ENCODE data around the gene OLFM3.

Gene OLFM3

DNA sequence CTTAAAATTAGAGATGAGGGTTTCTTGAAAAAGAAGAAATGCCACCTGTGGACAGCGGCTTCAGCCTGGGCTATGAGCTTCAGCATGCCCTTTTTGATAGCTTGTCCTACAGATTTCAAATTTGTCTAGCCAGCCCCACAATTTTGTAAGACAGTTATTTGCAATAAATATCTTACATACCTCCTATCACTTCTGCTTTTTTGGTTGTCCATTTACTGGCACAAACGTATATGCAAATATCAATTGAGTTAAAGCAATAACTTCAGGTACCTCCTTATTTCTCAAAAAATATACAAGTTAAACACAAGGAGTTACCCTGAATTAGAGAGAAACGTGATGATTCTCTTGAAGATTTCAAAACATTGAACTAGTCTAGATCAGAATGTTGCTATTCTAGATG lies 53.5 kb downstream of the OLFM3 start:
- DNase-seq: no peak

DNA sequence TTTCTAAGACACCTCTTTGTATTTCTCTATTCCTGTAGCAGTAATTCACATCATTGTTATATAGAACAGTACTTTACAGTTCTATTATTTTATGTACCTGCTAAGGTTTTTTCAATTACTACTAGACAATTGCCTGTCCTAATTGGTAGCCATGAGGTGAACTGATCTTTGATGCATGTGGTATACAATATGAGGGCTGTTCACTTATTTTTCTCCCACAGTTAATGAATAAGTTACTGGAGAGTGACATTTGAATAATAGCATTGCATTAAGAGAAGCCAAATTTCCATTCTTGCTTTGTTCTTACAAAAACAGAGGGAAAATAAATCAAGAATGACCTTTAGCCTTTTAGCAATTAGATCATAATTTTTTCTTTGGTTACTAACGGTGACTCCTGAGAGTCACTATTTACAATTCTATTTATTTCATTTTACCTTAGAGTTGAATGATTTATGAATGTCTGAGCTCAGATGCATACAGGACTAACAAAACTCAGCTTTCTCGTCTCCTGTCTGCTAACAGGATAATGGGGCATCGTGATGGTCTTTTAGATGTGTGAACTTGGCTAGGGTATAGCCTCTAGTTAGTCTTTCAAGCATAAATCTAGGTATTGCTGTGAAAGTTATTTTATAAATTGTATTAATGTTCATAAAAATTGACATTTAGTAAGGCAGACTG lies 54.1 kb downstream of the OLFM3 start:
- DNase-seq: no peak

DNA sequence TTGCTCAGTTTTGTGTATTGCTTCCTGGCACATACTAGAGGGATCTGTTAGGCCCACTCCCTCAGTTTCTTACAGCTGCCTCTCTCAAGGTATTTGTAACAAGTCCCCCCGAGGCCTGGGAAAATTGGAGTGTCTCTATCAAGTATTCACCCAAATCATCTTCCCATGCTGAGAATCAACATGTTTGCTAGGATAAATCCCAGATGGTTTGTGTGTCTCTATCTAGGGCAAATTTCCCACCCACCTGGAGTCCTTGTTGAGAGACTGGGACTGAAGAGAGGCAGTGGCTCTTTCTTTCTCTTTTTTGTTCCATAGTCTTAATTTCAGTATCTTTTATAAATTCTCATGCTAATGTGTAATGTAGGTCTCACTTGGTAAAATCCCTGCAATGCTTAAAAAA lies 58.0 kb downstream of the OLFM3 start:
- no peak for DNase-seq

DNA sequence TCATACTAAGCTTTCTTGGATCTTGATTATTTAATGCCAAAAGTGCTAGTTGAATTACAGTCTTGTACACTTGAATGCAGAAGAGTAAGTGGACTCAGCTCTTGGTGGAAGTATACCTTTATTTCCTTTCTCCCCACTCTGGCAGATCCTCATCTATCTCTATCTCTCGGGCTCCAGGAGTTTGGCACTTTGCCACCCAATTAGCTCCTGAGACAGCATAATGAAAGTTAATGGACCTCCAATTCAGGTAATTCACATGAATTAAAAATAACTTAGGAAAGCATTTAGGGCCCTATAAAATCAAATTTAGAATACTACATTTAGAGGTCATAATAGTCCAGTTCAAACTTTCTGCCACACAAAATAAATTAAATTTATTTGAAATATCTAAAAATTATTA lies 67.4 kb downstream of the OLFM3 start:
- DNase-seq: no peak

DNA sequence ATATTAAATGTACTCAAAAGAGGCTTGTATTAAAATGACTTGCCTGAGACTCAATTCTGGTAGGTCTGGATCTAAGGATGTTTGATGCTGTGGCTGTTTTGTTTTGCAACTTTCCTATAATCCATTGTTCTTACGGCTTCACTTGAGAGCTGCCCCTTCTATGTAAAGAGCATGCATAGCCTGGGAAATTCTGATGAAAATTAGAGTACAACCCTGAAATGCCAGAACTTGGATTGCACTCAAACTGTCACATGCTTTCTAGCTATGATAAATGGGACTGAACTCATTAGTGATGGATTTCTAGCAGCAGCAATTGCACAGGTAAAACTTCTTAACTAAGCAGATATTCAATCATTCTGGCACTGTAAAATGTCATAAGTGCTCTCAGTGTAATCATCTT lies 67.9 kb downstream of the OLFM3 start:
- DNase-seq: no peak

DNA sequence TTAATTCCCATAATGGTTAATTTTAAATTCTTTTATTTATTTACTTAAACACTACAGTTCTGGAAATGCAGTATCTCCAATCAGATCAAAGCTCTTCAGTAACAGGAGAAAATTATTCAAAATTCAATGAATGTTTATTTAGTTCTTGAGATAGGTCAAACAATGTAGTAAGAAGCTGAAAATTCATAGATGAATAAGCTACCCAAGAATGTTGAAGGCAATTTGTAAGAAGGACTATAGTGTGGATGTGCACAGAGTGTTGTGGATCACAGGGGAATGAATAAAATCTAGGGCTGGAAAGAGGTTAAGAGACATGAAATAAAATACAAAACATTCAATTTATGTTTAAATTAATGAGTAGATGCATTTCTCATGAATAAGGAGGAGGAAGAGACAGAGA lies 72.0 kb downstream of the OLFM3 start:
- DNase-seq: no peak

DNA sequence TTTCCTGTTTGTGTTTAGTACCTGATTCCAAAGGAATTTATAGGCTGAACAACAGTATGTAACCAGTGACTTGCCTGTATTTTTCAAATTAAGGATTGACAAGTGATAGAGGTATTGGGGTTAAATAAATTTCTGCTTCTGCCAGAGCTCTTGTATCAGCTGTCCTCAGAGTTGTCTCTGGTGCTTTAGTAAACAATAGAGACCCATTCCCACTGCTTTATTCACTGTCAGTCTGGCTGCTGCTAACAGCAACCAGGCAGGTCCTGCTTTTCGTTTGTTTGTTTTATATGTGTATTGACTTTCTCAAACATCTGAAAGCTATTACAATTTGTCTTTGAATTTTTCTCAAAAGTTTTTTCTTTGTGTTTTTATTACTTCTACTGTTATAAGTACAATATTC lies 76.1 kb downstream of the OLFM3 start:
- no peak for DNase-seq

DNA sequence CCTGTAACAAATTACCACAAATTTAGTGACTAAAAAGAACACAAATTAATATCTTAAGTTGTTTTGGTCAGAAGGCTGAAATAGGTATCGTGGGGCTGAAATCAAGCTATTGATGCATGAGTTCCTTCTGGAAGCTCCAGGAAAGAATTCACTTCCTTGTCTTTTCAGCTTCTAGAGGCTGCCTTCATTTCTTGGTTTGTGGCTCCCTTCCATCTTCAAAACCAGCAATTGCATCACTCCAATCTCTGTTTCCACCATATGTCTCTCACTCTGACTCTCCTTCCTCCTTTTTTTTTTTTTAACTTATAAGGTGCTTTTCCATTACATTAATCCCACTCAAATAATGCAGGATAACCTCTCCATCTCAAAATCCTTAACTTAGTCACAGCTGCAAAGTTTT lies 78.4 kb downstream of the OLFM3 start:
- no peak for DNase-seq

DNA sequence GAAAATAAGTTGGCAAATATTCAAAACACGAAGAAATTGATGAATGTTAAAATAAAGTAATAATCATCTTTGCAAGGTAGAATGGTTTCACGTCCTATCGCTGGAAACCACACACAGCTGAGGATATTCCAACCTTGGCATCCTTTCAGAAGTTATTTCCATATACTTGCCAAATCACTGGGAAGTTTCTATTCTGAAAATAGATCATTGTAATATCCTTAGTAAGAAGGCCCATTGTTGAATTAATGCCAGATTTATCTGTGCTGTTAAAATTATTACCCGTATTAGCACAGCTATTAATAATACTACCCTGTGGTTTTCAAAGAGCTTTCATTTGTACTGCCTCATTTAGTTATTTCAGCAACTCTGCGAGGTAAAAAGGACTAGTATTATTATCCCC lies 81.1 kb downstream of the OLFM3 start:
- no peak for DNase-seq

DNA sequence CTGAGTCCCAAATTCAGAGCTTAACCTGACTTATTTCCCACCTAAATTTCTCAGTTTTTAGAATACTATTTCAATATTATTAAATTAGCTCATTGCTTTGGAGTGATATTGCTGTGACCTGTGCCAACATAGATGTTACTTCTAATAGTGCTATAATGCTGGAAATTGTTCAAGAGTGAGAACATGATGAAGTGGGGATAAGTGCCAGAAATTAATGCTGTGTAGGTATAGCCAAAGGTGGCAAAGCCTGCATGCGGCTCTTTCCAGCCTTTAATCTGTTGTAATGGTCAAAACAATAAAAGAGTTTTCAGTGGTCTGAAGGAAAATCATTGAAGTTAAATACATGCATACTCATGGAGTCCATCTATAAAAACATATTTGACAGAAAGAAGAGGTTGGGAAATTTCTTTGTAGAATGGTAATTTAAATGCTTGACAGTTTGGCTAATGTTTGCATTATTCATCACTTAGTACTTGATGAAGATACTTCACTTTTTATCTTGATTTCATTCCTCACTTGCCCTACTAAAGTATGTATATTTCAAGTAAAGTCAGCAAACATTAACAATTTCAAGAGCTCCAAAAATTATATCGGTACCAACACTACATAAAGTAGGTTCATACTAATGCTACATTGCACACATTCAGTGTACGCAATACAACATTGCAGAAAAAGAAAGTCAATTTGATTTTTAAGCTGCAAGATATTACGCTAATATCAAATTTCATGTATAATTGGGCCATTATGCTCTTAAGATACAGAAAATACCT lies 82.1 kb downstream of the OLFM3 start:
- DNase-seq: no peak

DNA sequence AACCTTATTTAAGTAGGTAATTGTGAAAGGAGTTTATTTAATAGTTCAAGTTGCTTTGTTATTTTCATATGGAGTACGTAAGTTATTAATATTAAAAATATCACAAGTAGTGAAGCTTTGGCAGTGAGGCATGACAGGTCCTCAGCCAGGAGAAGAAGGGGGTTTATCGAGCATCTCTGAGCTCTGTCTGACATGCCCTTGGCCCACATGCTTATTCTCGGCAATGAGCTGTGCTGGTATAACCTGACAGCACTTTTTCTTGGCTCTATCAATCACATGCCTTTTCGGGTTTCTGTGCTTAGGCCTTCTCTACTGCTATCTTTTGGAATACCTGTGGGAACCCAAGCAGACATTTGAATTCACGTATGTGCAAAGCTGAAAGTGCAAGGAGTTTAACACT lies 84.8 kb downstream of the OLFM3 start:
- no peak for DNase-seq

DNA sequence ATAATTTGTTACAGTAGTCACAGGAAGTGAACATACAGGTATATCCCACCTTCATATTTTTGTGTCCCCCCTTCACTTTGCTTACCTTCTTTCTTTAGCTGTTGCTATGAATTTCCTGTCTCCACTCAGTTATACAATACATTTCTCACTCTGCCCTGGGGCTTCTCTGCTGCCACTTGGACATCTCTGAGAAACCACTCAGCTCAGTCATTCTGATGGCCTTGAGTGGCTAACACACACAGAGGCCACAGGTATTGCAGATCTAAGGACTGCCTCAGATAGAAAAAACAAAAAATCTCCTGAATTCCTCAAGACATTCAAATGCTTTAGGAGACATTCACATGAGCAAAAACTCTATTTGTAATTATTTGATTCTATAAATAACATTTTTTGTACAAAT lies 87.7 kb downstream of the OLFM3 start:
- no peak for DNase-seq

DNA sequence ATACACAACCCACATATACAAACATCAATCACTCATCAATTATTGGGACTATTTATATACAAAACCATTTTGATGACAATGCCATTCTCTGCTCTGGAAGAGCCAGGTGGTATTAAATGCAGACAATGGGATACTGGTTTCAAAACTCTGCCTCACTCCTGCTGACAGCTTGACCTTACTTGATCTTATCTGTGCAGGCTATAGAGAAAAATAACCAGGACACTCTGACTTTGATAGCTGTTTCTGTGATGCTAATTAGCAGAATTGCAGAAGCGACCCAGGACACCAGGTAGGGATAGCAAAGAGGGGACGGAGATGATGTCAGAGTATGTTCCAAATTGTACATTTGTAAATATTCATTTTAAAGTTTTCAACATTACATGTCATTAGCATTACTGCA lies 89.5 kb downstream of the OLFM3 start:
- DNase-seq: no peak

DNA sequence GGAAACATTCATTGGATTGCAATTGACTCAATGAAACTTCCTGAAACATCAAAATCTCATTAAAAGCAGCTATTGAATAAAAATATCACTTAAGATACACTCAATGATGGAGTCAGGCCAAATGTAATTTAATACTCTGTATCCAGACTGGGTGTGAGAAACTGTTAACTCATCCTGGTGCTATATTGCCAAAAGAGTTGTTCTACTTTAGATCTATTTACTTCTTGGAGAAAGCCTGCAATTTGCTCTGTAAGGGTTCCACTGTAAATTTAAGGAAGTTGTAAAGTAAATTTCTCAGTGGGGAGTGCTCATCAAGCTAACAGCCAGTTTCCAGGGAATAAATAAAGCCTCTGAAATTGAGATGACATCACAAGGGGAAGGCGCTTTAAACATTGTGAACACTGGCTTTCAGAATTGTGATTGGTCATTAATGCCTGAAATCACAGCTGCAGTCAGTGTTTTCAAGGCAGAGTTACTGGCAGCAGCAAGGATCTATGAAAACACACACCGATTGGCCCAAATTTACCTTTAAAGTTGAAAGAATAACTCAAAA lies 91.4 kb downstream of the OLFM3 start:
- no peak for DNase-seq

DNA sequence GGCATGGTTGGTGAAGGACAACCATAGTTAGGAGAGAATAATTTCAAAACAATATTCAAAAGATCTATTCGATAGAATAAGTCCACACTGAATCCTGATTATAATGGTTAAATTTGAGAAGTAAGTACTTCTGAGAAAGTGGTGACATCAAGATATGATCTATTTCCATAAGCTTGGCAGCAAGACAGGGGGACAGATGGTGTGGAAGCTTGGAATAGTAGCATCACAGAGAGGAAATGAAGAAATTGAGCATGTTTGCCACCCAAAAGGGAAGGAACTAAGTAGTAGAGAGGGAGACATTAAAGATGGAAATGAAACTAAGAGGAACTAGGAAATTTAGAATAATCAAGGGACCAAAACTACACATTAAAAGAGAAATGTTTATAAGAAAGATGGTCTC lies 94.5 kb downstream of the OLFM3 start:
- no peak for DNase-seq

DNA sequence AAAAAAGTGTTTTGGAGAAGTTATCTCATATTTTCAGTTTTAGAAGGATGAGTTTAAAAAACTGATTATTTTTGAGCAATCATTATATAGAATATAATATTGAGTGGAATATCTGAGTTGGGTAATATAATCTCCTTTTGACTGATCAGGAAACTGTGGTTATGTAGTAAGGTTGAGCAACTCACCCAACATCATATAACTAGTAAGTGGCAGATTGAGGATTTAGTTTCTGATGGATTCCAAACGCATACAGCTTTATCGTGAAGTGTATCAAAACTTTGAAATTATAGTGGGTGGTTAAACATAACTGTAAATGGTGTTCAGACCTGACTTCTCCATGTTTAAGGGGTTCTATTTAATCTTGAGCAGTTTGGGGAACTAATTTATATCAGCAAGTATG lies 98.6 kb downstream of the OLFM3 start:
- DNase-seq: peak; percentile 48

DNA sequence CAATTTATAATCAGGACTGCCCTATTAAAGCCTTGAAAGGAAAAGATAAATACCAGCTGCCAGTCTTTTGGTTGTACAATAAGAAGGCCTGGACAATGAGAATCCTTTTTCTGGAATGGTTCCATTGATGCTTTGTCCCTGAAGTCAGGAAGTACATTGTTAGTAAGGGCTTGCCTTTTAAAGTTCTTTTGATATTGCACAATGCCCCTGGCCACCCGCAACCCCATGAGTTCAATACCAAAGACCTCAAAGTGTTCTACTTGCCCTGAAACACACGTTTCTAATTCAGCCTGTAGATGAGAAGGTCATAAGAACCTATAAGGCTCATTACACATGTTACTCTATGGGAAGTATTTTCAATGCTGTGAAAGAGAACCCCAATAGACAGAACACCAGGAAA lies 112.1 kb downstream of the OLFM3 start:
- DNase-seq: no peak

DNA sequence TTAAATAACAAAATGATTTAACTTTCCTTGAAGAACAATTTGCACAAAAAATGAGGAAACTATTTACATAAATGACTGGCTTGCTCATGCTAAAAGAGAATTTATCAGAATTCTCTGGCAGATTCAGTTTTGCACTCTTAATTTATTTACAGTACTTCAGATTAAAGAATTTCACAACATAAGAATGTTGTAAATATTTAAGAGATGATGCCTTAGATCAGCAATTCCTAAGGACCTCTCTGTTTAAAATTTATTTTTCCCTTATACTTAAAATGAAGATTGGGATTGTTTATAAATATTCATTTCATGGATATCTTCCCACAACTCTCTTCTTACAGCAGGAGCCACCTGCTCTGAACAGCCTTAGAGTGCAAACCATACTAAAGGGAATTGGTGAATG lies 120.8 kb downstream of the OLFM3 start:
- DNase-seq: no peak

DNA sequence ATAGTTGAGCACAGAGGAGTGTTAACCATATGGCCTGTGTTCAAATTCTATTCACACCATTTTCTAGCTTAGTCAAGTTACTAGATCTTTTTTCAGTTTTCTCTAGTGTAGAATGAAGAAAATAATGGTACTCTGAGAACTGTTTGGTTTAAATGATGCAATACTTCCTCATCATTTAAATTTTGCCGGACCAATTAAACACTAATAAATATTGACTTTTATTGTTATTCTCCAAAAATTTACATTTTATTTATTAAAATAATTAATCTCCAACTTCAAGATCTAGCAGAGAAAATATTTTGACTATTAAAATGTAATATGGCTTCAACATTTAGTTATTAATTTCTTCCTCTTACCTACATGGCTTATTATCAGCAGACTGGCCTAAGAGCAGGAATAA lies 123.1 kb downstream of the OLFM3 start:
- DNase-seq: no peak

DNA sequence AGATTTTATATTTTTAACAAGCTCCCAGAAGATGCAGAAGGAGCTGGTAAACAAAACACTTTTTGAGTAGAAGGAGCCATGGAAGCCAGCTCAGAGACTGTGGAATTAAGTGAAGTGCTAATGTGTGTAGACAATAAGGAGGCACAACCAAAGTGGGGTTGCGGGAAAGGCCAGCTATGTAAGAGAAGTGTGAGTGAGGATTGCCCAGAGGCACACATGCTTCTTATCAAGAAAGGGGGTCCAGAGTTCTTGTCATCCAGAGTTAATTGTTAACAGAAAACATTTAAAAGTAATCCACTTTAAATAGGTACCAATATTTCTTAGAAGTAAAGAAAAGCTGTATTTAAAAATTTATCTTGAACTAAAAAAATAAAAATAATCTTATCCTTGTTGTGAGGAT lies 136.8 kb downstream of the OLFM3 start:
- no peak for DNase-seq

DNA sequence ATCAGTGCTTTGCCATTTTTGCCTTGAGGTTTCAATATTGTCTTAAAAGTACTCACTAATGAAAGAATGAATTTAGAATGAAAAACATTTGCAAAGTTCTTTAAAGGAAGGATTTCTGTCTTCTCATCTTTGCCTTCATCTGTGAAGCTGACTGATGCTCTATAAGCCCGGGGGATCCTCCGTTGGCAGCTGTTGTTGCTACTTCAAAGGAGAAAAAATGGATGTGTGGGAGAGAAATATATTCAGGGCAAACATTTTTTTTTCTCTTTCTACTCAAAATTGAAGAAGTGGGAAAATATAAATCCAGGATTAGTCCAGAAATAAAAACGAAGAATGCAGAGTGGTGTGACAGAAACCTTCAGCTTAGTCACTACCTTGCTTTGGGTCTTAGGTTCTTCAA lies 142.5 kb downstream of the OLFM3 start:
- no peak for DNase-seq

DNA sequence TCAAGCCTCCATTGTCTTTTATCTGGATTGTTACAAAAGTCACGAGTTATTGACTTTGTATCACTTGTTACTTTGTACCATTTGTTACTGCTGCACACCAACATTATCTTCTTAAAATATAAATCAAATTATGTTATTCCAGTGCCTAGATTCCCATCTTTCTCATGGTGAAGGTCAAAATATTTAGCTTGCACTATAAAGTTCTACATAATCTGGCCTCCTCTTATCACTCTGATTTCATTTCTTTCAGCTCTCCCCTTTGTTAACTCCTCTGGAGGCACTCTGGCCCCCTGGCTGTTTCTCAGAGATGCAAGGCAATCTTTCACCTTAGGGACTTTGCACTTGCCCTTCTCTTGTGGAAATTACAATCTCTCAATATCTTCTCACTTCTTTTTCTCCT lies 143.8 kb downstream of the OLFM3 start:
- no peak for DNase-seq

DNA sequence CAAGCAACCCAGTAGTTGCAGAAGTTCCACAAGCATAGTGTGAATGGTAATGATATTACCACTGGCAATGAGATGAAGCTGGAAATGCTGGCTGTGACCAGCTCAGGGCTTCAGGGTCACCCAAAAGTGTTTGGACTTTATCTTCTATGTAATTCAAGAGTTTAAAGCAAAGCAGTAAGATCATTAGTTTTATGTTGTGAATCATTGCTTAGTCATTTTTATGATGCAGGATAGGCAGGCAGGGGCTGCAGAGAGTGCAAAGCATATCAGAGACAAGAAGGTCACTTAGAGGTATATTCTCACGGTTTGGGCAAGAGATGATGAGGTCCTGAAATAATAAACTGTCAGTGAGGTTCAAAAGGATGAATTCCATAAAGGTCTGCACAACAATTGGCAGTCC lies 147.4 kb downstream of the OLFM3 start:
- no peak for DNase-seq

DNA sequence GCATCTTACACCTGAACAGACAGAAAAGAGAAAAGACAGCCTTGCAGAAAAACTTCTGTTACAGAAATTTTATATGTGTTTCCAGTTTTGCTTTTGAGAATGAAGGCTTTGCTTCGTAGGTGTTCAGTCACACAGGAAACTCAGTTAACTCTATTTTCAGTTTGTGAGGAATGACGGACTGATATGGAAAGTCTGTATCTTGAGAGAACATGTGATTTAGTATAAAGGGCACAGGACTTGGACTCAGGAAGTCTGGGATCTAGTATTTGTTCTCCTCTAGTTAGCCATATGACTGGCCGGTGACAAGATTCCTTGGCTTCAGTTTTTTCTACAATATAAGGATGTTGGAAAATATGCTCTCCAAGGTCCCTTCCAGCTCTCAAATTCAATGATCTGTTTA lies 149.1 kb downstream of the OLFM3 start:
- no peak for DNase-seq

DNA sequence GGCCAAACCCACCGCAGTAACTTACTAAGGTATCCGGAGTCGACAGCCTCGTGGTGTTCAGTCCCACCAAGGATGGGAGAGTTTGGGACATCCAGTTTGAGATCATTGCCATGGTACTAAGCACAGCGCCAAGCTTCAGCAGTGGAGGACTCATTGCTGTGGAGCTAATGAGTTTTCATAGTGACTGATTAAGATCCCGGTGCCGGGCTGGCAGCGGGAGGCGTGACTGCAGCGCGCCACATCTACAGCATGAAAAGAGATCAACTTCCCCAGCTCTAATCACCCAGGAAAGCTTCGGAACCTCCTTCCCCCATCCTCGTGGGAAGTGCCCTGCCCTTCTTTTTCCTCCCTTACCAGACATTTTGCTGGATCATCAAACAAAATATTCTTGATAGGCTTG lies 149.9 kb downstream of the OLFM3 start:
- peak; percentile 1 for DNase-seq

All from hematopoietic multipotent progenitor cell treated with erythropoietin and hydrocortisone succinate and interleukin-3 and kit ligand, for 4 days (in vitro differentiated cells).